Heart right ventricle (tissue), 16 donors: ENCODE measurements around the gene SRSF6. TPM values are rescaled to one million over a fixed set of nuclear protein-coding genes. Genes with fewer than 3 reads are reported as not detected.

ENCODE experiments used
- ATAC-seq, 8 donors: fragments of 200-7000 bp; cut with Tn5 transposase; one replicate each; pipeline ENCODE4 v1.9.1; 2020; ENCODE audit warnings: mild to moderate bottlenecking in 8 of 8, moderate library complexity in 8 of 8, moderate number of reproducible peaks in 1 of 8
- DNase-seq, 2 donors: peaks; one replicate each; pipeline ENCODE4 v3.0.0-alpha.2; 2020
- H3K27ac ChIP-seq, 10 donors: fragments of 200-600 bp; sonication (generic) in 2 of 10; one replicate each; pipeline versions ENCODE4 v1.5.0 to v1.8.0; 2020 to 2022; ENCODE audit warnings: mild to moderate bottlenecking in 3 of 10
- H3K27me3 ChIP-seq, 7 donors: fragments of 200-600 bp; one replicate each; pipeline ENCODE4 v1.8.0; 2021 to 2022; ENCODE audit warnings: mild to moderate bottlenecking in 2 of 7
- H3K36me3 ChIP-seq, 9 donors: fragments of 200-600 bp; sonication (generic) in 1 of 9; one replicate each; pipeline versions ENCODE4 v1.5.0 to v1.8.0; 2020 to 2022; ENCODE audit warnings: mild to moderate bottlenecking in 2 of 9
- H3K4me1 ChIP-seq, 9 donors: fragments of 200-600 bp; sonication (generic) in 1 of 9; one replicate each; pipeline versions ENCODE4 v1.5.0 to v1.8.0; 2020 to 2022; ENCODE audit warnings: mild to moderate bottlenecking in 4 of 9
- H3K4me3 ChIP-seq, 10 donors: fragments of 200-600 bp; sonication (generic) in 2 of 10; one replicate each; pipeline versions ENCODE4 v1.5.0 to v1.8.0; 2020 to 2022; ENCODE audit warnings: mild to moderate bottlenecking in 7 of 10, moderate library complexity in 2 of 10
- H3K9me3 ChIP-seq, 11 donors: fragments of 200-600 bp in 10 of 11; sonication (generic) in 2 of 11; one replicate each; pipeline versions ENCODE4 v1.5.0 to v1.8.0; 2013 to 2022; ENCODE audit warnings: mild to moderate bottlenecking in 2 of 11, control low read depth in 1 of 11, moderate library complexity in 1 of 11
- WGBS, 2 donors: extraction: QIAGEN DNeasy Blood & Tissue Kit; methylation state at CpG; one replicate each; pipeline ENCODE4 v1.1.7; 2013; ENCODE audit warnings: inconsistent platforms in 1 of 2; 5-methylcytosine and 5-hydroxymethylcytosine counted together
- intact Hi-C, 10 donors: fragments of 100-400 bp; cut with DNase I; formaldehyde crosslinking; loops; one replicate each; pipeline versions ENCODE4 v1.11.1 to v1.14.2; 2022
- polyA plus RNA-seq, 2 donors: library from polyadenylated mRNA; stranded (reverse); fragments of 200-250 nt; gene quantifications; one replicate each; pipeline ENCODE4 v1.2.3, GENCODE V29; 2013
- total RNA-seq, 10 donors: library from RNA; stranded (reverse); fragmentation: NEBNext Ultra II Directional in 3 of 10; extraction: Animal tissue kit (Norgen Biotek cat#: 25700) in 3 of 10; gene quantifications; one replicate each; pipeline versions ENCODE4 v1.2.1 to v1.2.4, GENCODE V29; 2021 to 2023
- TF ChIP-seq, protein P1 (sequence below), 9 donors: fragments of 200-600 bp; sonication (generic) in 2 of 9; IDR thresholded peaks; one replicate each; pipeline versions ENCODE4 v1.5.0 to v1.8.0; 2021 to 2022; ENCODE audit warnings: antibody characterized with exemption in 9 of 9, mild to moderate bottlenecking in 5 of 9, moderate library complexity in 1 of 9
- donor health status: Arrhythmogenic right ventricular cardiomyopathy.
- donor health status: ischemic (EF 13 %, LVEDD 7.1; RV severe dilation, severe dysfunction).
- donor health status: healthy with polysubstance abuse.
- donor health status: DM: no; HTN: yes; CAD: no.
- donor health status: DM: no; HTN: no; CAD: no.
- donor health status: ischemic (EF 25% LVEDD 6.9; RV normal size, moderate dysfunction).
- donor health status: ischemic (EF 25% LVEDD 5.7; RV mildly dilated, moderate dysfunction).
- donor health status: healthy.
- donor health status: DM: yes; HTN: yes; CAD: no.
- donor health status: Ischemic cardiomyopathy.
- donor health status: ischemic (EF 35%, LVEDD 5.7; RV mildly dilated, moderate dysfunction).
- donor health status: nonischemic (EF 11% LVEDD 7.7; RV severe dilation, severe dysfunction).
- donor health status: DM: yes; HTN: yes; CAD: no.
- donor health status: PGD.
- donor health status: ischemic (EF 29% LVEDD 5.4; RV normal size, mild dysfunction).
- donor health status: nonischemic (EF 23%, LVEDD 6.1; RV moderate dilation, normal function).

SRSF6 gene
- total and polyA plus RNA-seq, 12 donors = 27.9 to 86.6 (median 47.8) TPM

DNA sequence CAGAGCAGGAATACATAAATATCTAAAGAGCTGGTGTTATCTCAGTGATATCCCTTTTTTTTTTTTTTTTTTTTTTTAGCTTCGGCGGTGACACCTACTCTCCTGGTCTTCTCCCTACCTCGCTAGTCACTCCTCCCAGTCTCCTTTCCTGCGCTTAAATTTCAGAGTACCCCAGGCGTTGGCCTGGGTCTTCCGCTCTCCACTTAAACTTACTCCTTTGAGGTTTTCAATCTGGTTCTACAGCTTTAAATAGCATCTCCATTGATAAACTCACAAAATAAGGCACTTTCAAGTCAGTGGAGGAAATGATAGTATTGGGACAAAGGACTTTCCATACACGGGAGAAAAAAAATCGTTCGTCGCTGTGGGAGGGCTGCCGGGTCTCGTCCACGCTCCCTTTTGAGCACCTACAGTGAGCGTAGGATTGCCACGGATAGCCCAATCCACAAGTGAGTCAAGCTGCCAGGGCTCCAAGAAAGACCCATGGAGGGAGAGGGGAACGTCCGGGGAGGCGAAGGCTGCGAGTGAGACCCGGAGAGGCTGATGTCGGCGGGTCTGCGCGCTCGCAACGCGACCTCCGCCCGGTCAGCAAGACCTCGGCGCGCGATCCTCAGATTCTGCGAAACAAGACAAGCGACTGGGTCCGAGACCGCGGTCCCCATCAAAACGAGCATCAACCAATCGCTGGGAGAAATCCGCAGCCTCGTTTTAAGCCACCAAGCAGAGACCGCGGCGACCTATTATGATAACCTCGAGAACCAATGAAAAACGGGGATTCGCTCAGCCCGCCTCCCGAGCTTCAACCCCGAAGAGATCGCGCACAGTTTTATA, 672 bp upstream of the SRSF6 start:
- TF ChIP-seq, protein P1, sequence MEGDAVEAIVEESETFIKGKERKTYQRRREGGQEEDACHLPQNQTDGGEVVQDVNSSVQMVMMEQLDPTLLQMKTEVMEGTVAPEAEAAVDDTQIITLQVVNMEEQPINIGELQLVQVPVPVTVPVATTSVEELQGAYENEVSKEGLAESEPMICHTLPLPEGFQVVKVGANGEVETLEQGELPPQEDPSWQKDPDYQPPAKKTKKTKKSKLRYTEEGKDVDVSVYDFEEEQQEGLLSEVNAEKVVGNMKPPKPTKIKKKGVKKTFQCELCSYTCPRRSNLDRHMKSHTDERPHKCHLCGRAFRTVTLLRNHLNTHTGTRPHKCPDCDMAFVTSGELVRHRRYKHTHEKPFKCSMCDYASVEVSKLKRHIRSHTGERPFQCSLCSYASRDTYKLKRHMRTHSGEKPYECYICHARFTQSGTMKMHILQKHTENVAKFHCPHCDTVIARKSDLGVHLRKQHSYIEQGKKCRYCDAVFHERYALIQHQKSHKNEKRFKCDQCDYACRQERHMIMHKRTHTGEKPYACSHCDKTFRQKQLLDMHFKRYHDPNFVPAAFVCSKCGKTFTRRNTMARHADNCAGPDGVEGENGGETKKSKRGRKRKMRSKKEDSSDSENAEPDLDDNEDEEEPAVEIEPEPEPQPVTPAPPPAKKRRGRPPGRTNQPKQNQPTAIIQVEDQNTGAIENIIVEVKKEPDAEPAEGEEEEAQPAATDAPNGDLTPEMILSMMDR (IDR thresholded peaks at IDR 0.05) = no peak
- peak; percentile 83 to 95 (median 90) for ATAC-seq
- peak; percentile 79 to 93 for DNase-seq
- Histone ChIP-seq H3K4me1 (peaks cover 2 to 41% (median 28%) of the 10 kb centered on the region in 9 donors), H3K27me3 (peaks cover 0 to 5% (median 0%) of the 10 kb centered on the region in 7 donors), H3K27ac (peak overlapping the region; percentile 97 to 100 (median 100)), H3K9me3 (no peaks in the 10 kb centered on the region), H3K4me3 (peak overlapping the region; percentile 73 to 99 (median 92)), H3K36me3 (peaks cover 0 to 33% (median 29%) of the 10 kb centered on the region in 9 donors)
- 1% methylated on average over 53 of the region's 53 CpGs for WGBS, 2 donors
- intact Hi-C loops = loop anchor here in 5 of 10 donors (5.0 to 10.0 kb wide), 7 partner anchors 55 to 750 kb away; partner anchors contain the start of gene IFT52 (in 1 of the 5)

DNA sequence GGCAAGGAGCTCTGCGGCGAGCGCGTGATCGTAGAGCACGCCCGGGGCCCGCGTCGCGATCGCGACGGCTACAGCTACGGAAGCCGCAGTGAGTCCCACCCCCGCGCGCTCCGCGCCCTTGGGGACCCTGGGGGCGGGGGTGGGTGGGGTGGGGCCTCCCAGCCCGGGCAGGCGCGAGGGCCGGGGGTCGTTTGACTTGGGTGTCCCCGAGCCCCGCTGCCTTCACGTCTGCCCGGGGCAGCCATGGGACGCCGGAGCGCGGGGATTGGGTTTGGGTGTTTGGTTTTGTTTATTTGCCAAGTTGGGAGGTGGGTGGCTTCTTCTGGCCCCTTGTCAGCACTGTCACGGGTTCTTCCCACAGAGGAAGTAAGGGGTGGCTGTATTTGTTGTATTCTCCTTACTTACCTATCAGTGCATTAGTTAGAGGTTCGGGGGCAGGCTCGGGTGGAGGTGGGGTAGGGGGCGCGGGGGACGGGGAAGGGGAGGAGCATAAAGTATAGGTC, 777 bp downstream of the SRSF6 start:
- H3K4me3 ChIP-seq = peak overlapping the region; percentile 73 to 99 (median 92)
- intact Hi-C loops = loop anchor here in 5 of 10 donors (5.0 to 10.0 kb wide), 7 partner anchors 54 to 749 kb away; partner anchors contain the start of gene IFT52 (in 1 of the 5)
- H3K36me3 ChIP-seq = peaks cover 0 to 47% (median 43%) of the 10 kb centered on the region in 9 donors
- H3K4me1 ChIP-seq = peaks cover 2 to 56% (median 38%) of the 10 kb centered on the region in 9 donors
- TF ChIP-seq, protein P1 (IDR thresholded peaks at IDR 0.05) = no peak
- no peaks in the 10 kb centered on the region for H3K9me3 ChIP-seq
- DNase-seq (no peak), ATAC-seq (peak in 3 of 8 donors; percentile 24 to 69 (median 40))
- H3K27ac ChIP-seq = peak overlapping the region; percentile 97 to 100 (median 100)
- peaks cover 0 to 5% (median 0%) of the 10 kb centered on the region in 7 donors for H3K27me3 ChIP-seq
- 1% methylated on average over 33 to 41 of the region's 41 CpGs for WGBS, 2 donors

DNA sequence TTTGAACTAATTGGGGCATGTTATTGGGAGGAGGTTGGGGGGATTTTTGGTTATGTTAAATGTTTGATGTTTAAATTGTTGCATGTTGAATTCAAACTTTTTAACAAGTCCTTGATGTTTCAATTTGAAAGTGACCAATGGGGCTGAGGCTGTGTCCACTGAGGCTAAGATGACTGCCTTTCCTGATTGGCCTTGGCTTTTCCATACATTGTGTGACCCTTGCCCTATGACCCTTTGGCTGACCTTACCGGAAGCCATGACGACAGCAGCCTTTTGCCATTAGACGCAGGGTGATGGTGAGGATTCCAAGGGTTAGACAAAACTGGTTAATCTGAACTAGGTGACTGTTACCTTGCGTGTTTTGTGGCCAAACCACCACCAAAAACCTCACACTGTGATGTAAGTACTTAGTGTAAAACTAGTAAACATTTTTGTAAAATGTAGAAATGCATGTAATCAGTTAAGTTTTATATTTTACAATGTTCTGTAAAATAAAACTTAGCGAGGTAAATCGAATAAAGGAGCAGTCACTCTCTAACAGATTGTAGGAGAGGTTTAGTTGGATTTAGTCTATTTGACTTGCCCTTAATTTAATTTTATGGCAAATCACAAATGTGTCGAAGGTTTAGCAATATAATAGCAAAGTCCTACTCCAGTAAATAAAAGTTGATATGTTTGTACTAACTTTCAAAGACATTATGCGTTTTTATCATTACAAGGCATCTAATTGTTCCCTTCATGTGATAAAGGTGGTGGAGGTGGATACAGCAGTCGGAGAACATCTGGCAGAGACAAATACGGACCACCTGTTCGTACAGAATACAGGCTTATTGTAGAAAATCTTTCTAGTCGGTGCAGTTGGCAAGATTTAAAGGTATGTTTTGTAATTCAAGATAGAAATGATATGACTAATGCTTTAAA, 1.6 kb downstream of the SRSF6 start:
- H3K4me3 ChIP-seq = peak overlapping the region; percentile 73 to 99 (median 92)
- intact Hi-C loops = loop anchor here in 5 of 10 donors (5.0 to 10.0 kb wide), 7 partner anchors 53 to 748 kb away; partner anchors contain the start of gene IFT52 (in 1 of the 5)
- TF ChIP-seq, protein P1 (IDR thresholded peaks at IDR 0.05) = no peak
- peak overlapping the region in 4 of 10 donors; percentile 99 to 100 (median 100) for H3K27ac ChIP-seq
- peaks cover 0 to 55% (median 50%) of the 10 kb centered on the region in 9 donors for H3K36me3 ChIP-seq
- ATAC-seq = no peak
- H3K4me1 ChIP-seq = peaks cover 2 to 60% (median 40%) of the 10 kb centered on the region in 9 donors
- 64 to 67% methylated on average over 12 of the region's 12 CpGs for WGBS, 2 donors
- no peak for DNase-seq
- H3K9me3 ChIP-seq = no peaks in the 10 kb centered on the region
- peaks cover 0 to 1% (median 0%) of the 10 kb centered on the region in 7 donors for H3K27me3 ChIP-seq
